ENCODE data around the gene PPP2R5E.
A peak's percentile ranks its signal among the peaks of the same experiment; 100 is the strongest.

Gene PPP2R5E

GRCh38 chr14:63421919-63422318 is 121.3 kb downstream of the PPP2R5E start:
- H3K27me3 Mint-ChIP-seq (ENCODE audit: low read depth), result no peaks in the 10 kb centered on the region
- no peak overlapping the region for H3K4me3 Mint-ChIP-seq
- peaks cover 5% of the 10 kb centered on the region for H3K4me1 Mint-ChIP-seq (ENCODE audit: low read depth)

GRCh38 chr14:63421226-63421625 is 122.0 kb downstream of the PPP2R5E start:
- Mint-ChIP-seq H3K27ac (no peak overlapping the region), H3K9me3 (no peaks in the 10 kb centered on the region), H3K4me3 (no peak overlapping the region), H3K27me3 (ENCODE audit: low read depth) (no peaks in the 10 kb centered on the region), H3K4me1 (ENCODE audit: low read depth) (peaks cover 4% of the 10 kb centered on the region), H3K36me3 (ENCODE audit: low read depth) (no peaks in the 10 kb centered on the region)

More at GRCh38 chr14:63421919-63422318, 121.3 kb downstream of the PPP2R5E start:
- Mint-ChIP-seq H3K36me3 (ENCODE audit: low read depth) (no peaks in the 10 kb centered on the region), H3K9me3 (no peaks in the 10 kb centered on the region), H3K27ac (no peak overlapping the region)

- Mint-ChIP-seq H3K27me3 (ENCODE audit: low read depth) (no peaks in the 10 kb centered on the region), H3K9me3 (no peaks in the 10 kb centered on the region), H3K4me1 (ENCODE audit: low read depth) (no peaks in the 10 kb centered on the region), H3K4me3 (no peak overlapping the region), H3K27ac (no peak overlapping the region), H3K36me3 (ENCODE audit: low read depth) (peaks cover 5% of the 10 kb centered on the region)
Observed at GRCh38 chr14:63418020-63418419, 125.2 kb downstream of the PPP2R5E start.

GRCh38 chr14:63413009-63413408 is 130.2 kb downstream of the PPP2R5E start:
- Mint-ChIP-seq H3K9me3 (no peaks in the 10 kb centered on the region), H3K4me3 (no peak overlapping the region), H3K27ac (no peak overlapping the region), H3K27me3 (ENCODE audit: low read depth) (no peaks in the 10 kb centered on the region), H3K36me3 (ENCODE audit: low read depth) (peaks cover 18% of the 10 kb centered on the region), H3K4me1 (ENCODE audit: low read depth) (no peaks in the 10 kb centered on the region)

- peaks cover 5% of the 10 kb centered on the region for H3K4me1 Mint-ChIP-seq (ENCODE audit: low read depth)
- H3K27ac Mint-ChIP-seq, result no peak overlapping the region
- H3K27me3 Mint-ChIP-seq (ENCODE audit: low read depth), result no peaks in the 10 kb centered on the region
- no peaks in the 10 kb centered on the region for H3K9me3 Mint-ChIP-seq
- peaks cover 16% of the 10 kb centered on the region for H3K36me3 Mint-ChIP-seq (ENCODE audit: low read depth)
- H3K4me3 Mint-ChIP-seq, result no peak overlapping the region
Observed at GRCh38 chr14:63406333-63406732, 136.8 kb downstream of the PPP2R5E start.

GRCh38 chr14:63405715-63406114 is 137.5 kb downstream of the PPP2R5E start:
- Mint-ChIP-seq H3K4me3 (no peak overlapping the region), H3K27ac (no peak overlapping the region), H3K4me1 (ENCODE audit: low read depth) (peaks cover 5% of the 10 kb centered on the region), H3K9me3 (no peaks in the 10 kb centered on the region), H3K27me3 (ENCODE audit: low read depth) (no peaks in the 10 kb centered on the region), H3K36me3 (ENCODE audit: low read depth) (peaks cover 16% of the 10 kb centered on the region)

GRCh38 chr14:63404906-63405305 is 138.3 kb downstream of the PPP2R5E start:
- H3K4me3 Mint-ChIP-seq, result no peak overlapping the region
- no peaks in the 10 kb centered on the region for H3K9me3 Mint-ChIP-seq
- no peak overlapping the region for H3K27ac Mint-ChIP-seq
- H3K4me1 Mint-ChIP-seq (ENCODE audit: low read depth), result peaks cover 5% of the 10 kb centered on the region
- no peaks in the 10 kb centered on the region for H3K27me3 Mint-ChIP-seq (ENCODE audit: low read depth)
- peaks cover 13% of the 10 kb centered on the region for H3K36me3 Mint-ChIP-seq (ENCODE audit: low read depth)

GRCh38 chr14:63401646-63402045 is 141.5 kb downstream of the PPP2R5E start:
- H3K27me3 Mint-ChIP-seq (ENCODE audit: low read depth), result no peaks in the 10 kb centered on the region
- peaks cover 6% of the 10 kb centered on the region for H3K4me1 Mint-ChIP-seq (ENCODE audit: low read depth)
- no peaks in the 10 kb centered on the region for H3K9me3 Mint-ChIP-seq
- peaks cover 23% of the 10 kb centered on the region for H3K36me3 Mint-ChIP-seq (ENCODE audit: low read depth)
- H3K27ac Mint-ChIP-seq, result no peak overlapping the region
- no peak overlapping the region for H3K4me3 Mint-ChIP-seq

GRCh38 chr14:63398952-63399351 is 144.2 kb downstream of the PPP2R5E start:
- no peak overlapping the region for H3K4me3 Mint-ChIP-seq
- H3K36me3 Mint-ChIP-seq (ENCODE audit: low read depth), result peaks cover 28% of the 10 kb centered on the region
- peaks cover 9% of the 10 kb centered on the region for H3K4me1 Mint-ChIP-seq (ENCODE audit: low read depth)
- no peaks in the 10 kb centered on the region for H3K27me3 Mint-ChIP-seq (ENCODE audit: low read depth)
- H3K27ac Mint-ChIP-seq, result no peak overlapping the region
- no peaks in the 10 kb centered on the region for H3K9me3 Mint-ChIP-seq

GRCh38 chr14:63394841-63395240 is 148.3 kb downstream of the PPP2R5E start:
- H3K4me1 Mint-ChIP-seq (ENCODE audit: low read depth), result peaks cover 6% of the 10 kb centered on the region
- H3K36me3 Mint-ChIP-seq (ENCODE audit: low read depth), result peaks cover 29% of the 10 kb centered on the region
- no peaks in the 10 kb centered on the region for H3K27me3 Mint-ChIP-seq (ENCODE audit: low read depth)
- peak overlapping the region; percentile 8 for H3K27ac Mint-ChIP-seq
- no peak overlapping the region for H3K4me3 Mint-ChIP-seq
- H3K9me3 Mint-ChIP-seq, result no peaks in the 10 kb centered on the region

- Mint-ChIP-seq H3K36me3 (ENCODE audit: low read depth) (peaks cover 26% of the 10 kb centered on the region), H3K27me3 (ENCODE audit: low read depth) (no peaks in the 10 kb centered on the region)
Observed at GRCh38 chr14:63394432-63394831, 148.7 kb downstream of the PPP2R5E start.

GRCh38 chr14:63393012-63393411 is 150.2 kb downstream of the PPP2R5E start:
- Mint-ChIP-seq H3K4me1 (ENCODE audit: low read depth) (peaks cover 5% of the 10 kb centered on the region), H3K27ac (no peak overlapping the region), H3K27me3 (ENCODE audit: low read depth) (no peaks in the 10 kb centered on the region), H3K36me3 (ENCODE audit: low read depth) (peaks cover 24% of the 10 kb centered on the region), H3K4me3 (no peak overlapping the region), H3K9me3 (no peaks in the 10 kb centered on the region)

More at GRCh38 chr14:63394432-63394831, 148.7 kb downstream of the PPP2R5E start:
- Mint-ChIP-seq H3K27ac (no peak overlapping the region), H3K4me3 (no peak overlapping the region), H3K4me1 (ENCODE audit: low read depth) (peaks cover 6% of the 10 kb centered on the region), H3K9me3 (no peaks in the 10 kb centered on the region)

GRCh38 chr14:63392236-63392635 is 150.9 kb downstream of the PPP2R5E start:
- Mint-ChIP-seq H3K9me3 (no peaks in the 10 kb centered on the region), H3K27ac (no peak overlapping the region), H3K4me3 (no peak overlapping the region), H3K27me3 (ENCODE audit: low read depth) (no peaks in the 10 kb centered on the region), H3K36me3 (ENCODE audit: low read depth) (peaks cover 27% of the 10 kb centered on the region), H3K4me1 (ENCODE audit: low read depth) (peaks cover 5% of the 10 kb centered on the region)

GRCh38 chr14:63388766-63389431 is 154.3 kb downstream of the PPP2R5E start:
- Mint-ChIP-seq H3K27ac (peak overlapping the region; percentile 26), H3K4me1 (ENCODE audit: low read depth) (peaks cover 12% of the 10 kb centered on the region), H3K4me3 (no peak overlapping the region), H3K9me3 (no peaks in the 10 kb centered on the region), H3K27me3 (ENCODE audit: low read depth) (no peaks in the 10 kb centered on the region), H3K36me3 (ENCODE audit: low read depth) (peaks cover 26% of the 10 kb centered on the region)

GRCh38 chr14:63387711-63388110 is 155.5 kb downstream of the PPP2R5E start:
- Mint-ChIP-seq H3K9me3 (no peaks in the 10 kb centered on the region), H3K27ac (no peak overlapping the region), H3K4me1 (ENCODE audit: low read depth) (peaks cover 16% of the 10 kb centered on the region), H3K4me3 (no peak overlapping the region), H3K27me3 (ENCODE audit: low read depth) (no peaks in the 10 kb centered on the region), H3K36me3 (ENCODE audit: low read depth) (peaks cover 28% of the 10 kb centered on the region)
